ENCODE data around the gene TRPM2.

DNA sequence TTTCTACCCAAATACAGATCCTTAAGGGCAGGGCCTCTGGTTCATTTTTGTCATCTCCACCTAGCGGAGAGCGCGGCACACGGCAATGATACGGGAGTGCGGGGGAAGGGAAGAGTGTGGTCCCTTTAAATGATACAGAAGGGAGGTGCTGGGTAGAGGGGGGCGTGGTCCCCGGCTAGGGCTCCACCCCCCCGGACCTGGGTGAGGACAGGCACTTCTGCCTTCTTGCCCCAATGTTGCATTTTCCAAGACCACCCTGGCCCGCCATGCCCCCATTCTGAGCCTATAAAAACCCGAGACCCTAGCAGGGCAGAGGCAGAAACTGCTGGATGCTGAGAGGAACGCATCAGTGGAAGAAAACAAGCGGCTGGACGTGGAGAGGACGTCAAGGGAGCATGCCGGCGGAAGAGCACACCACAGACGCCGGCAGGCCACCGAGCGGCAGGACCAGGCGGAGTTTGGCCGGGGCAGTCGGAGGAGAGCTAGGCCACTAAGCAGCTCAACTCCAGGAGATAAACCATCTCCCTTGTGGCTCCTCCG is 131.9 kb downstream of the TRPM2 start:
- TF ChIP-seq, protein P1, sequence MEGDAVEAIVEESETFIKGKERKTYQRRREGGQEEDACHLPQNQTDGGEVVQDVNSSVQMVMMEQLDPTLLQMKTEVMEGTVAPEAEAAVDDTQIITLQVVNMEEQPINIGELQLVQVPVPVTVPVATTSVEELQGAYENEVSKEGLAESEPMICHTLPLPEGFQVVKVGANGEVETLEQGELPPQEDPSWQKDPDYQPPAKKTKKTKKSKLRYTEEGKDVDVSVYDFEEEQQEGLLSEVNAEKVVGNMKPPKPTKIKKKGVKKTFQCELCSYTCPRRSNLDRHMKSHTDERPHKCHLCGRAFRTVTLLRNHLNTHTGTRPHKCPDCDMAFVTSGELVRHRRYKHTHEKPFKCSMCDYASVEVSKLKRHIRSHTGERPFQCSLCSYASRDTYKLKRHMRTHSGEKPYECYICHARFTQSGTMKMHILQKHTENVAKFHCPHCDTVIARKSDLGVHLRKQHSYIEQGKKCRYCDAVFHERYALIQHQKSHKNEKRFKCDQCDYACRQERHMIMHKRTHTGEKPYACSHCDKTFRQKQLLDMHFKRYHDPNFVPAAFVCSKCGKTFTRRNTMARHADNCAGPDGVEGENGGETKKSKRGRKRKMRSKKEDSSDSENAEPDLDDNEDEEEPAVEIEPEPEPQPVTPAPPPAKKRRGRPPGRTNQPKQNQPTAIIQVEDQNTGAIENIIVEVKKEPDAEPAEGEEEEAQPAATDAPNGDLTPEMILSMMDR (IDR thresholded peaks at IDR 0.05) = peak; percentile 74
- TF ChIP-seq TCF7L2 (IDR thresholded peaks at IDR 0.05; ENCODE audit: low read depth, low read length) = peak; percentile 43; the same call in 1 of the 2 replicates
- peak; percentile 84 for TF ChIP-seq POLR2AphosphoS5 (IDR thresholded peaks at IDR 0.05; ENCODE audit: low read depth, low read length)
- TF ChIP-seq, protein P2, sequence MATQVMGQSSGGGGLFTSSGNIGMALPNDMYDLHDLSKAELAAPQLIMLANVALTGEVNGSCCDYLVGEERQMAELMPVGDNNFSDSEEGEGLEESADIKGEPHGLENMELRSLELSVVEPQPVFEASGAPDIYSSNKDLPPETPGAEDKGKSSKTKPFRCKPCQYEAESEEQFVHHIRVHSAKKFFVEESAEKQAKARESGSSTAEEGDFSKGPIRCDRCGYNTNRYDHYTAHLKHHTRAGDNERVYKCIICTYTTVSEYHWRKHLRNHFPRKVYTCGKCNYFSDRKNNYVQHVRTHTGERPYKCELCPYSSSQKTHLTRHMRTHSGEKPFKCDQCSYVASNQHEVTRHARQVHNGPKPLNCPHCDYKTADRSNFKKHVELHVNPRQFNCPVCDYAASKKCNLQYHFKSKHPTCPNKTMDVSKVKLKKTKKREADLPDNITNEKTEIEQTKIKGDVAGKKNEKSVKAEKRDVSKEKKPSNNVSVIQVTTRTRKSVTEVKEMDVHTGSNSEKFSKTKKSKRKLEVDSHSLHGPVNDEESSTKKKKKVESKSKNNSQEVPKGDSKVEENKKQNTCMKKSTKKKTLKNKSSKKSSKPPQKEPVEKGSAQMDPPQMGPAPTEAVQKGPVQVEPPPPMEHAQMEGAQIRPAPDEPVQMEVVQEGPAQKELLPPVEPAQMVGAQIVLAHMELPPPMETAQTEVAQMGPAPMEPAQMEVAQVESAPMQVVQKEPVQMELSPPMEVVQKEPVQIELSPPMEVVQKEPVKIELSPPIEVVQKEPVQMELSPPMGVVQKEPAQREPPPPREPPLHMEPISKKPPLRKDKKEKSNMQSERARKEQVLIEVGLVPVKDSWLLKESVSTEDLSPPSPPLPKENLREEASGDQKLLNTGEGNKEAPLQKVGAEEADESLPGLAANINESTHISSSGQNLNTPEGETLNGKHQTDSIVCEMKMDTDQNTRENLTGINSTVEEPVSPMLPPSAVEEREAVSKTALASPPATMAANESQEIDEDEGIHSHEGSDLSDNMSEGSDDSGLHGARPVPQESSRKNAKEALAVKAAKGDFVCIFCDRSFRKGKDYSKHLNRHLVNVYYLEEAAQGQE (IDR thresholded peaks at IDR 0.05; ENCODE audit: insufficient read depth in 1 of 2, low read depth in 2 of 2, low read length in 1 of 2) = no peak; a peak in 1 of 4 replicates
- TF ChIP-seq SIN3A (IDR thresholded peaks at IDR 0.05; ENCODE audit: borderline replicate concordance, insufficient read depth, low read depth, low read length) = no peak
